H9 (cell line): Measurements from ENCODE around the gene KIAA2012. TPM values are rescaled to one million over a fixed set of nuclear protein-coding genes. Genes with fewer than 3 reads are reported as not detected.

ENCODE experiments used
- DNase-seq: peaks from one replicate; pipeline ENCODE4 v3.0.0-alpha.2; 2017
- H2AFZ ChIP-seq: one replicate; pipeline ENCODE4 v1.6.1; 2013; ENCODE audit warnings: mild to moderate bottlenecking, low read length, control low read depth, moderate library complexity
- H2AK5ac ChIP-seq: 2 replicates; pipeline ENCODE4 v1.6.1; 2013; ENCODE audit warnings: low read length, control low read depth, mixed read lengths; ENCODE audit not compliant: insufficient read length
- H2BK120ac ChIP-seq: one replicate; pipeline ENCODE4 v1.6.1; 2013; ENCODE audit warnings: low read depth, mild to moderate bottlenecking, low read length, control low read depth, inconsistent platforms; ENCODE audit not compliant: poor library complexity, severe bottlenecking
- H2BK12ac ChIP-seq: 2 replicates; pipeline ENCODE4 v1.6.1; 2013; ENCODE audit warnings: low read length, control low read depth, mixed read lengths, low read depth; ENCODE audit not compliant: insufficient read length
- H2BK15ac ChIP-seq: 2 replicates; pipeline ENCODE4 v1.6.1; 2013; ENCODE audit warnings: low read depth, low read length, control low read depth
- H2BK20ac ChIP-seq: one replicate; pipeline ENCODE4 v1.6.1; 2013; ENCODE audit warnings: low read depth, mild to moderate bottlenecking, low read length, control low read depth, inconsistent platforms; ENCODE audit not compliant: poor library complexity, severe bottlenecking
- H2BK5ac ChIP-seq: 2 replicates; pipeline ENCODE4 v1.6.1; 2013; ENCODE audit warnings: low read length, control low read depth, mixed read lengths; ENCODE audit not compliant: insufficient read length
- H3K14ac ChIP-seq: 2 replicates; pipeline ENCODE4 v1.6.1; 2013; ENCODE audit warnings: low read length, control low read depth; ENCODE audit not compliant: insufficient read depth
- H3K18ac ChIP-seq: 2 replicates; pipeline ENCODE4 v1.6.1; 2013; ENCODE audit warnings: low read depth, mild to moderate bottlenecking, mixed read lengths, low read length, control low read depth; ENCODE audit not compliant: insufficient read length
- H3K23ac ChIP-seq: 2 replicates; pipeline ENCODE4 v1.6.1; 2013; ENCODE audit warnings: low read length, control low read depth, mixed read lengths, low read depth; ENCODE audit not compliant: insufficient read length
- H3K23me2 ChIP-seq: 2 replicates; pipeline ENCODE4 v1.6.1; 2013; ENCODE audit warnings: low read depth, mild to moderate bottlenecking, mixed read lengths, low read length, control low read depth; ENCODE audit not compliant: insufficient read length, poor library complexity, severe bottlenecking
- H3K27ac ChIP-seq: 2 replicates; pipeline ENCODE4 v1.5.1; 2013; ENCODE audit warnings: low read length, control low read depth, mixed read lengths, low read depth; ENCODE audit not compliant: insufficient read length
- H3K27me3 ChIP-seq: 2 replicates; pipeline ENCODE4 v1.6.1; 2013; ENCODE audit warnings: low read length, control low read depth, inconsistent platforms; ENCODE audit not compliant: insufficient read depth
- H3K4ac ChIP-seq: 2 replicates; pipeline ENCODE4 v1.6.1; 2013; ENCODE audit warnings: low read depth, mild to moderate bottlenecking, control low read depth, inconsistent platforms, low read length, moderate library complexity
- H3K4me1 ChIP-seq: 2 replicates; pipeline ENCODE4 v1.6.1; 2013; ENCODE audit warnings: low read length, control low read depth, inconsistent platforms; ENCODE audit not compliant: insufficient read depth
- H3K4me2 ChIP-seq: 2 replicates; pipeline ENCODE4 v1.6.1; 2013; ENCODE audit warnings: low read length, control low read depth, mixed read lengths; ENCODE audit not compliant: insufficient read length, insufficient read depth
- H3K56ac ChIP-seq: 2 replicates; pipeline ENCODE4 v1.6.1; 2013; ENCODE audit warnings: low read depth, mild to moderate bottlenecking, mixed read lengths, low read length, control low read depth; ENCODE audit not compliant: insufficient read length
- H3K79me1 ChIP-seq: 2 replicates; pipeline ENCODE4 v1.6.1; 2013; ENCODE audit warnings: low read depth, mild to moderate bottlenecking, moderate library complexity, low read length, control low read depth, inconsistent platforms; ENCODE audit not compliant: insufficient read depth, poor library complexity, severe bottlenecking
- H3K79me2 ChIP-seq: 2 replicates; pipeline ENCODE4 v1.6.1; 2013; ENCODE audit warnings: low read length, control low read depth, inconsistent platforms; ENCODE audit not compliant: insufficient read depth
- H3K9ac ChIP-seq: 2 replicates; pipeline ENCODE4 v1.6.1; 2013; ENCODE audit warnings: low read length, control low read depth, mixed read lengths; ENCODE audit not compliant: insufficient read length; ENCODE audit errors: extremely low read depth
- H3K9me3 ChIP-seq: one replicate; pipeline ENCODE4 v1.6.1; 2013; ENCODE audit warnings: low read depth, low read length, inconsistent platforms; ENCODE audit not compliant: control insufficient read depth
- H3T11ph ChIP-seq: one replicate; pipeline ENCODE4 v1.6.1; 2013; ENCODE audit warnings: mild to moderate bottlenecking, low read length, control low read depth, inconsistent platforms
- H4K20me1 ChIP-seq: one replicate; pipeline ENCODE4 v1.6.1; 2013; ENCODE audit not compliant: control insufficient read depth, insufficient read length, insufficient read depth
- H4K5ac ChIP-seq: 2 replicates; pipeline ENCODE4 v1.6.1; 2013; ENCODE audit warnings: low read depth, mild to moderate bottlenecking, mixed read lengths, low read length, control low read depth; ENCODE audit not compliant: insufficient read length
- H4K8ac ChIP-seq: replicated peaks from 2 replicates; pipeline ENCODE4 v1.6.1; 2013; ENCODE audit warnings: low read length, control low read depth, mixed read lengths, low read depth; ENCODE audit not compliant: insufficient read length
- H4K91ac ChIP-seq: 2 replicates; pipeline ENCODE4 v1.6.1; 2013; ENCODE audit warnings: low read depth, mild to moderate bottlenecking, moderate library complexity, mixed read lengths, low read length, control low read depth; ENCODE audit not compliant: insufficient read length
- H3K27ac Mint-ChIP-seq, 3 experiments: 2 replicates in 2 of 3; 3 replicates in 1 of 3; pipeline ENCODE4 v1.8.0; 2020 to 2021; ENCODE audit warnings: mixed read lengths in 3 of 3, mild to moderate bottlenecking in 1 of 3, moderate library complexity in 1 of 3
- H3K27me3 Mint-ChIP-seq: 2 replicates; pipeline ENCODE4 v1.8.0; 2021; ENCODE audit warnings: low read depth, mild to moderate bottlenecking, moderate library complexity, mixed read lengths
- H3K36me3 Mint-ChIP-seq, 3 experiments: 2 replicates in 2 of 3; 3 replicates in 1 of 3; pipeline ENCODE4 v1.8.0; 2020 to 2021; ENCODE audit warnings: low read depth in 3 of 3, mixed read lengths in 3 of 3; ENCODE audit not compliant: insufficient read depth in 1 of 3
- H3K4me1 Mint-ChIP-seq, 2 experiments: 2 replicates each; pipeline ENCODE4 v1.8.0; 2020; ENCODE audit warnings: mixed read lengths in 2 of 2
- H3K4me3 Mint-ChIP-seq, 2 experiments: 2 replicates in 1 of 2; 3 replicates in 1 of 2; pipeline ENCODE4 v1.8.0; 2020 to 2021; ENCODE audit warnings: mild to moderate bottlenecking in 2 of 2, mixed read lengths in 2 of 2, moderate library complexity in 1 of 2
- H3K9me3 Mint-ChIP-seq, 2 experiments: 2 replicates in 1 of 2; 3 replicates in 1 of 2; pipeline ENCODE4 v1.8.0; 2020; ENCODE audit warnings: mild to moderate bottlenecking in 2 of 2, mixed read lengths in 2 of 2, moderate library complexity in 1 of 2
- CTCF ChIP-seq: fragments of 200-600 bp; sonication (generic); conservative IDR thresholded peaks from 3 replicates; pipeline ENCODE4 v1.8.0; 2021; ENCODE audit warnings: antibody characterized with exemption, mild to moderate bottlenecking
- WGBS: extraction: QIAGEN DNeasy Blood & Tissue Kit; methylation state at CpG from one replicate; pipeline ENCODE4 v1.1.7; 2013; ENCODE audit warnings: missing lambda C conversion rate, low lambda C conversion rate, mixed read lengths; ENCODE audit not compliant: insufficient read length; ENCODE audit errors: extremely low coverage; 5-methylcytosine and 5-hydroxymethylcytosine counted together
- total RNA-seq: library from RNA; stranded (reverse); gene quantifications from 2 replicates; pipeline ENCODE4 v1.2.1, GENCODE V29; 2021

KIAA2012 gene
- total RNA-seq, 1 experiment from 2014 or later: not detected

GRCh38 chr2:202032846-202033316 is 40.2 kb upstream of the KIAA2012 start:
- Histone ChIP-seq H3K4me1 (peaks cover 5% of the 10 kb centered on the region), H3K56ac (peak overlapping the region; percentile 45), H2BK20ac (no peak overlapping the region), H2AFZ (no peak overlapping the region), H3K14ac (peak overlapping the region; percentile 97), H3K4me2 (peak overlapping the region; percentile 40), H3K18ac (peak overlapping the region; percentile 96), H3K23ac (no peak overlapping the region), H3T11ph (no peak overlapping the region), H3K27ac (peak overlapping the region; percentile 89), H4K20me1 (no peaks in the 10 kb centered on the region), H3K9me3 (no peaks in the 10 kb centered on the region), H2BK12ac (peak overlapping the region; percentile 38), H4K91ac (peak overlapping the region; percentile 86), H3K27me3 (no peaks in the 10 kb centered on the region), H2AK5ac (no peak overlapping the region), H3K9ac (peak overlapping the region; percentile 98), H4K8ac (no peak overlapping the region), H3K79me2 (peaks cover 39% of the 10 kb centered on the region; the same call in 1 of the 2 replicates), H3K4ac (peak overlapping the region; percentile 62; the same call in 1 of the 2 replicates), H2BK120ac (peak overlapping the region; percentile 79), H2BK5ac (peak overlapping the region; percentile 84), H4K5ac (peak overlapping the region; percentile 43), H2BK15ac (no peak overlapping the region), H3K23me2 (peaks cover 15% of the 10 kb centered on the region), H3K79me1 (no peaks in the 10 kb centered on the region)
- Mint-ChIP-seq H3K27me3 (no peaks in the 10 kb centered on the region; the same call in 1 of the 2 replicates), H3K4me1 (peaks cover 30 to 36% of the 10 kb centered on the region in 2 experiments), H3K9me3 (peaks cover 0 to 4% of the 10 kb centered on the region in 2 experiments; a peak in 2 of 5 replicates), H3K27ac (peak overlapping the region; percentile 99 to 100 (median 100)), H3K36me3 (peaks cover 0 to 10% (median 5%) of the 10 kb centered on the region in 3 experiments; a peak in 5 of 7 replicates), H3K4me3 (peak overlapping the region in 1 of 2 experiments; percentile 99; a peak in 4 of 5 replicates)
- TF ChIP-seq CTCF: no peak
- no CpG with 5 or more reads among the region's 42 CpGs for WGBS
- peak; percentile 67 for DNase-seq
